HG03575 (cell line): ENCODE data around the gene PPFIA1.

ENCODE experiments used
- ATAC-seq: cut with Tn5 transposase; IDR thresholded peaks from one replicate; pipeline ENCODE4 v1.9.1; 2021; ENCODE audit not compliant: unreplicated experiment, insufficient number of reproducible peaks, low FRiP score; ENCODE audit errors: extremely low read depth

The PPFIA1 gene

DNA sequence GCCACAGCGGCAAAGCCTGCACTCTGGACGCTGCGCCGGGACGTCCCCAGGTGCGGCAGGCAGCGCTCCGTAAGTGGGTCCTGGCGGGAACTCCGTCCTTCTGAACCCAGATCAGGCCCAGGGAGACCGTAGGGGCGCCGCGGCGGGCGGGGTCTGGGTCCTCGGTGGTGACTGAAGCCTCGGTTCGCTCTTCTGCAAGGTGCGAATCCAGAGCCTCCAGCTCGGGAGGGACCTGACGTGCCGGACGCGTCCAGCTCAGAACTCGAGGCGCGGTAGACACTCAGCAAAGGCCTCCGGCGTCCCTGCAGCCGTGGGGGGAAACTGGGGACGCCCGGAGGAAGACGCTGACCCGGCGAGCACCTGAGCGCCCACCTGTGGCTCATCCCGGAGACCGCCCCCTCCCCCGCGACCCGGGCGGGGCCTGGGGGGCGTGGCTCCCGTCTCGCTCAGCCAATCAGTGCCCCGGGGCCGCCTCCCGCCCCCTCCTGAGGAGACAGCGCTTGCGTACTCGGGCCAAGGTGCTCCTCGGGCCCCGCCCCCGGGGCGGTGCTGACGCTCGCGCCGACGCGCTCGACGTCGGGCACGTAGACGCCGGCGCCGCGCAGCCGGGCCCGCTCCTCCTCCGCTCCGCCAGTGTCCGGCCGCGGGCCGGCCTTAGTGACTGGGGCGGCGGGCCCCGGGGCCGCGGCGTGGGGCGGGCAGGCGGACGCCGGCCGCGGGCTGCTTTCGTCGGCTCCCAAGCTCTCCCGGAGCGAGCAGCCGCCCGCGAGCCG, at the start of gene PPFIA1:
Gene PPFIA1 (plus strand): TSS at position 587 of the 773 bp plus-strand sequence. CDS start 1,483 bp downstream, outside the sequence.
- ATAC-seq, result no peak

DNA sequence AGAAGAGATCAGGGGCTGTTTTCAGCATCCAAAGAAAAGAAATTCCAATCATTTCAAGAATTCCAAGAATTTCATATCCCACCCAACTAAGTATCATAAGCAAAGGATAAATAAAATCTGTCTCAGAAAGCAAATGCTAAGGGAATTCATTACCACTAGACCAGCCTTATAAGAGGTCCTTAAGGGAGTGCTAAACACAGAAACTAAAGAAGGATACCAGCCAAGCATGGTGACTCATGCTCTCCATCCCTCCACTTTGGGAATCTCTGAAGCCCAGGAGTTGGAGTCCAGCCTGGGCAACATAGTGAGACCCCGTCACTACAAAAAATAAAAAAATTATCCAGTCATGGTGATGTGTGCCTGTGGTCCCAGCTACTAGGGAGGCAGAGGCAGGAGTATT, 49.6 kb upstream of the PPFIA1 start:
- no peak for ATAC-seq

DNA sequence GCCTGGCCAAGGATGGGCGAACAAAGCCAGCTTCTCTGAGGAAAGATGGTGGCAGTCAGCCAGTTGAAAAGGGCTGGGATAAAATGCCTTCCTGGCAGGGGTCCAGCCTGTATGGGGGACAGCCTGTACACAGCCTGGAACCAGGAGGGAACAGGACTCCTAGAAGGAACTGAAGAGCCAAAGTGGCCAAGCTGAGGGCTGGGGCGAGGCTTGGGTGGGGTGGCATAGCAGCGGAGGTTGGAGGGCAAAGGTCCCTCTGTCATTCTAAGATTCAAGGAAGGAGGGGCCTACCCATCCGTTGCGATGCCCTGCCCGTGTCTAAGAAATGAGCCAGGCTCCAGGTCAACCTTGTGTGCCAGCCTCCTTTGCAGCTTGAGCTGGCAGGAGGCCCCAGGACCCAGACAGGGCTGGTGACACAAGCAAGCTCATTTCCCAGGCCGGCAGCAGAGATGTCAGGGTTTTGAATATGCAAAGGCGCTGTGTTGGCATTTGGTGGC, 44.8 kb upstream of the PPFIA1 start:
- ATAC-seq, result no peak

DNA sequence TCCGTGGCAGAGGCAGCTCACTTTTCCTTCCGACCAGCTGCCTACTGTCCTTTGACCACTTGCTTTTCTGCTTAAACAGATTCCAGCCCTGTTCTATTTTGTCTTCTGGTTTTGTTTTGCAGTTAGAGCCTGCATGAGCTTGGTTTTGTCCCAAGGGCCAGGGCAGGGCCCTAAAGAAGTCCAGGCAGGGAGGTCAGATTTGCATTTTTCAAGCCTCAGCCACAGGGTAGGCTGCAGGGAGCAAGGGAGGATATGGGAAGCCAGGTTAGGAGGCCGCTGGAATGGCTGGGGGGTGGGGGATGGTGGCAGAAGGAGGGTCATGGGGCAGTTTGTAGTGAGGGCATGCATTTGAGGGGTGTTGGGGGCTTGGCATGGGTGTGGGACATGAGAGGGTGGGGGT, 44.3 kb upstream of the PPFIA1 start:
- no peak for ATAC-seq

DNA sequence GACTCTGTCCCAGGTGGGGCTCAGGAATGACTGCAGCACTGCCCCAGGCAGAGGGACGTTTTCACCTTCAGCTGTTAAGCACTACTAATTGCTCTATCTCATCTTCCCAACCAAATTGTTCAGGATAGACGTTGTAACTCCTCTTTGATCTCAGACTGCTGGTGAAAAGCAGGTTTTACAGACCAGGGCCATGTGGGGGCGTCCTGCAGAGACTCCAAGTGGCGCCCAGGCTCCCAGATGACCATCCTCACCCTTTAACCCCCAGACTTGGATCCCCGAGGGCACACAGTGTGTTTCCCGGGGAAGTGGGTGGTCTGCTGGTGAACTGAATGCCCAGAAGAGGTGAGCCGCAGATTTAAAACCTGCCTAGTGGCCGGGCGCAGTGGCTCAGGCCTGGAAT, 43.5 kb upstream of the PPFIA1 start:
- no peak for ATAC-seq

DNA sequence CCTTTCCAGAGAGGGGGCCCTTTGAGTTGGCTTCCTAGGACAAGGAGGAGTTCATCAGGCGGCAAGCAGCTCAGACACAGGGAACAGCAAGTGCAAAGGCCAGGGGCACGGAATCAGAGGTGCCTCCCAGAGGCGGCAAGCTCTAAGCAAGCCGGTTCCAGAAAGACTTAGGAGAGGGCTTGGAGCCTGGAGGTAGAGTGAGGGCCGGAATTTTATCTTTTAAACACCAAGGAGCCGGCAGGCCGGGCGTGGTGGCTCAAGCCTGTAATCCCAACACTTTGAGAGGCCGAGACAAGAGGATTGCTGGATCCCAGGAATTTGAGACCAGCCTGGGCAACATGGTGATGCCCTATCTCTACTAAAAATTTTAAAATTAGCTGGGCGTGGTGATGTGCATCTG, 40.8 kb upstream of the PPFIA1 start:
- no peak for ATAC-seq

DNA sequence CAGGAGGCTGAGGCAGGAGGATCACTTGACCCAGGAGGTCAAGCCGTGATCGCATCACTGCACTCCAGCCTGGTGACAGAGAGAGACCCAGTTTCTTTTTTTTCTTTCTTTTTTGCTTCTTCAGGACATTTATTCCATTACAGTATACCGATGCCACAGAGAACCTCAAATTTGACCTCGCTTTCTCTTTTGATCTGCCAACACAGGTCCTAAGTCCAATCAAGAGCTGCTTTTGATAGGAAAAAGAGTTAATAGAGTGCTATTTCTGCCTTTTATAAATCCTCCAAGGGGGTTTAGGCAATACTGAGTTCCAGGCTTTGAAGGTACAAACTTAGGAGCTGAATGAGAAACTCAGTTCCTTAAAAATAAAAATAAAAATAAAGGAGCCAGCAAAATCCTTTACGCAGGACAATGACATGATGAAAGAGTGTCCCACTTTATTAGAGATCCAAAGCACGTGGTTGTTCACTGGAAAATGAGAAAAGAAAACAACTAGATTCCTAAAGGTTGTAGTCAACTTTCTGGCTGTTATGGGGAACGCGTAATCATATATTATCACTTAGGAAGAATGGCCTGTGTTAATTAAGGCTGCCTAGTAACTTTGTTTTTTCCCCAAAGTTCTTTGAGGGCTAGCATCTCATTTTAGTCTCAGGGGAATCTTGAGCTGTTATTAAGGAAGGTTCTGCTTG, 40.2 kb upstream of the PPFIA1 start:
- no peak for ATAC-seq

DNA sequence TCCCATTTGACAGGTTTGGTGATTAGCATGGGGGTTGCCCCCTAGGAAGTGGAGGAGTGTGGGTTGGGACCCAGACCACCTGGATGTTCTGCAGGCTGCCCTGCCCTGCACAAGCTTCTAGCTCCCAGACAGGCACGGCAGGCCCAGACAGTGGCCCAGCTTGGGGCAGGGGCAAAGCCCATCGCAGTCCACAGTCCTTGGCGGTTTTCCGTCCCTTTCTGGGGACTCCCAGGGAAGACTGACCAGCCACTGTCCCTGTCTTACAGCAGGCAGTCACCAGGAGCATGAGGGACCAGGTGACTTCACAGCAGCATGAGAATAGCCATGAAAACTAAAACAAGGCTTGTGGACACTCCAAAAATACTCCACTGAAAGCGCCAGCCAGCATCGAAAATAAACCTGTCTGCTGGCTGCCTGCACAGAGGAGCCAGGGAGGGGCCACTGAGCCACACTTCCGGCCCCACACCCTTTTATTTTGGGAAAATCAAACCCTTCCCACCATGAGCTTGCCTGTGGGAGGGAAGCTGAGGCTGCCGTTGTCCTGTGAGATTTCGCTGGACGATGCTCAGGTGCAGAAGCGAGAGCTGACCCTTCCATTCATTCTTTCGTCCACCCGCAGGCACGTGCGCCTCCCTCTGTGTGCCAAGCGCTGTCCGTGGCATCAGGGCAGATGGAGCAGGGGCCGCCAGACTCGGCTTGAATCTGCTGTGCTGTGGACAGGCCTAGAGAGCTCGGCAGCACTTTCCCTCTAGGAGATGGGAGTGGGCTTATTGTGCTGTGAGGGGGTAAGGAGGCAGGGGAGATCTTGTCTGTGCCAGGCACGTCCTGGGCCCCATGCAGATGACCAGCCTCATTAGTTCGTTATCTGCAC, 39.4 kb upstream of the PPFIA1 start:
- ATAC-seq, result no peak

DNA sequence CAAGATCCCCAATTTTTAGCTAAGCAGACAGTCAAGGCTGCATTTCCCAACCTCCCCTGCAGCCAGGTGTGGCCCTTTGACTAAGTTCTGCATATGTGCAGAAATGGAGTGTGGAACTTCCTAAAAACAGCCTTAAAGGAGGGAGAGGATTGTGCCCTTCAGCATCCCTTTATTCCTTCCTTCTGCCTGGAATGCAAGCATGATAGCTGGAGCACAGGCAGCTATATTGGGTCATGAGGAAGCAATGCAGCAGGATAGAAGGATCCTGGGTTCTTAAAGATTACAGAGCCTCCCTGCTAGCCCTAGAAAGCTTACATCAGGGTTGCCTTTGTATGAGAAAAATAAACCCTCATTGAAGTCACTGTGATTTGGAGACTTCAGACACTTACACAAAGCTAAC, 37.5 kb upstream of the PPFIA1 start:
- ATAC-seq, result no peak

DNA sequence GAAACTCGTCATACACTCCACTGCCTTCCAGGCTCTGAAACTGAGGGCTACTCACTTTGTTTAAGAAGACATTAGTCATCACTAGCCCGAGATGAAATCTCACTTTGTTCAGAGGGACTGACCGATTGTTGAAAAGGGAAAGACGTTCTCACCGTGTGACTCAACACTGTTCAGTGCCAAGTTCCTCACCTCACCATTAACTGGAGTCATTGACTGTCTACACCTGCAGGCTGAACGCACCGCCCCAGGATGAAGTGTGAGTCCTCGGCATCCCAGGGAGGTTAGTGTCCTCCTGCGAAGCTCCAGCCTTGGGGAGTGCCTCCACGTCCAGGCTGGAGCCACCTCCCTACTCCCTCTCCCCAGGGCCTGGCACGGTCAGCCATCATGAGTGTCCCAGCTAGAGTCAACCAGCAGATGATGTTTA, 37.0 kb upstream of the PPFIA1 start:
- no peak for ATAC-seq

DNA sequence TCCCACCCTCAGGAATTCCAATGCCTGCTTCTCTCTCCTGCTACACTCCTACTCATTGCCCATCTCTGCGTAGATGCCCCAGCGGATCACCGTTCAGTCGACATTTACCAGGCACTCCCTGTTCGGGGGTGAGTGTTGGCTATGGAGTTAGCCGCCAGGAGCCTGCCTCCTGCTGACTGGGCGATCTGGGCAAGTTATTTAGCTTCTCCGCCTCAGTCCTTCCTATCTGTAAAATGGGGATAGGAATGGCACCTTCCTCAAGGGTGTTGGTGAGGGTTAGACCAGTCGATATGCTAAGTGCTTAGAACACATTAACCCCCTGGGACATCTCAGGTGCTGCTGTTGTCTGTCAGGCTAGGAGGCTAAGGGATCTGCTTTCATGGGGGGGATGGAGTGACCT, 36.5 kb upstream of the PPFIA1 start:
- no peak for ATAC-seq

DNA sequence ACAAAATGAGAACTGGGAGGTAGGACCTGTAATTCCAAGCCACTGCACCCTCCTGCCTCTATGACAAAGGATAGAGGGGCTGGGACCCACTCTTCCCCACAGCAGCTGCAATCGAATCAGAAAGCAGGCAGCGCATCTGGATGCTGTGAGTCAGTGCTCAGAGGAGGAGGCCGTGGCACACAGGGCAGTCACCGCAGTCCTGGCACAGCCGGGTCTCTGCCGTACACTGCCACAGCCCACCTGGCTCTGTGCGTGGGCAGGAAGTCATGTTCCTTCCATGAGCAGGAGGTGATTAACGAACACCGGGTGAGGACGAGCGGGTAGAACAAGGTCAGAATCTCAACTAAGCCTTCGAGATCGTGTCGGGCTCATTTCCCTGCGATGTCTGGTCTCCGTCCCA, 30.2 kb upstream of the PPFIA1 start:
- no peak for ATAC-seq

DNA sequence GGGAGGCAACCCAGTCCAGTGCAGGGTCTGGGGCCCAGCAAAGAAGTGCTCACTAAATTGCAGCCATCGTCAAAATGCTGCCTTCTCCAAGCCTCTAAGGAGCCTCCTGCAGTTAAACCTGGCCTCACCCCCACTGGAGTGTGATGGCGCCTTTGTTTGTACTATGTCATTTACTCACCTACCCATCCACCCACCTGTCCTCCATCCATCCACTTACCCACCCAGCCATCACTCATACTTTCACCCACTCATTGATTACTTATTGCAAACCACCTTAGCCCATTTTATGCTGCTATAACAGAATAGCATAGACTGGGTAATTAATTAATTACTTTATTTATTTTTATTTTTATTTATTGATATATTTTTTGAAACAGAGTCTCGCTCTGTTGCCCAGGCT, 28.8 kb upstream of the PPFIA1 start:
- ATAC-seq, result no peak

DNA sequence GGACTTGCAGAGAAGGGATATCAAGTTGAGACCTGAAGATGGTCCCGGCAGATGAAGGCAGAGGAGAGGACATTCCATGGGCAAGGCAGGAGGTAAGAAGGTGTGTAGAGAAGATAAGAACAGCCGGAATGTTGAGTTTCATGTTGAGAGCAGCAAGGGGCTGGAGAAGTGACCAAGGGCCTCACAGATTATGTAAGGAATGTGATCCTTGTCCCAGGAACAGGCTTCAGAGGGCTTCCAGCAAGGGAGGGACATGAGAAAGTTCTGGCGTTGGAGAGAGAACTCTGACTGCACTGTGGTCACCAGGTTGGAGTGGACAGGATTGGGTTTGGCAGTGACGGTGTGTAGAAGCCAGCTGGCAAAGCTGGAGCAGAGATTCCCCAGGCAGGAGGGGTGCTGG, 27.6 kb upstream of the PPFIA1 start:
- ATAC-seq, result no peak

DNA sequence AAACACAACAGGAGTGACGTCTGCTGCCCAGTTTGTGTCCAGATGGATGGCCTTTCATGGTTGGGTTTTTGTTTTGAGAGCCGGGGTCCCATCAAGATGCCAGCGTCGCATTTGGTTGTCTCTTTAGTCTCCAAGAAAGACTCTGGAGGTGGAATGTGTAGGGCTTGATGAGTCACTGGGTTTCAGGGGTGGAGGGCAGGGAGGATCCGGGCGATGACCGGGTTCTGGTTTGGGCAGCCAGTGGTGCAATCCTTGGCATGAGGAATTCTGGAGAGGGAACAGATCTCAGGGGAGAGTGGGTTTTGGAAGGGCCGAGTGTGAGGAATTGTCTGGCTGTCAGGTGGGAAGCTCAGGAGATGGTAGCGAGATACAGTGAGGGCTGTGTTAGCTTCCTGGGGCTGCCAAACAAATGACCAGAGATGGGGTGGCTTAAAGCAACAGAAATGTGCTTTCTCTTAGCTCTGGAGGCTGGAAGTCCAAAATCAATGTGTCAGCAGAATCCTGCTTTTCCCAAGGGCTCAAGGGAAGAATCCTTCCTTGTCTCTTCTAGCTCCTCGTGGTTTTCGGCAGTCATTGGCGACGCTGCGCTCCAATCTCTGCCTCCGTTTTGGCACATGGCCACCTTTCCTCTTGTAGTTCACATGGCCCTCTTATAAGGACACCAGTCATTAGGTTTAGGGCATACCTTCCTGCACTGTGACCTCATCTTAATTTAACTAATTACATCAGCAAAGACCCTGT, 26.4 kb upstream of the PPFIA1 start:
- ATAC-seq, result no peak

DNA sequence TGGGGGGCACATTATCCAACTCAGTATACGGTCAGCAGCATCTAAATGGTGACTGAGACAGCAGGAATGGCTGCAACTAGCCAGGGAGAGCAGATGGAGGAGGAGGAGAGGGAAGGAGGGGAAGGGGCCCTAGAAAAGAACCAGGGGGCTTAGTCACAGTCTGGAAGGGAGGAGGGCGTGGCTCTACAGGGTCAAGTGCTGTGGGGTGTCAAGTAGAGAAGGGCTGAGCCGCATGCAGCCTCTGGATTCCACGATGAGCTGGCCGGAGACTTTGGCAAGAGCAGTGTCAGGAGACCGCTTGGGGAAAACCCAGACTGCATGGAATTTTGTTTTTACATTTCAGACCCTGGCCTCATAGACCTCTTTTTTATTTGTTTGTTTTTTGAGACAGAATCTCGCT, 25.8 kb upstream of the PPFIA1 start:
- ATAC-seq, result no peak

DNA sequence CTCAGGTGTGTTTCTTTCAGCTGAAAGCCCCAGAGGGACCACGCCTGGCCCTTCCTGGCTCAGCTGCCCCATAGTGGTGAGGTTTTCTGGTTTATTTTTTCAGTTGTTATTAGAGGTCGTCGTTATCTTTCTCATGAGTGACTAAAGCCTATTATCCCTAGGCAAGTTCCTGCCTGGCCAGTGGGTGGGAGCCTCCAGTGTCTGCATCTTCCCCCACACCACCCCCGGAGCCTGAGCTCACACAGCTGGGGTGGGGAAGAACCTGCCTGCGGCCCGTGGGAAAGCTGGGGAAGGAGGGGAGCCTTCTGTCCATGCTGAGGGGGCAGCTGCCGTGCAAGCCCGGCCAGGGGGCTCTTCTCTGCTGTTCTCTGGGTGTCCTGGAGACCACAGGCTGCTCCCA, 24.3 kb upstream of the PPFIA1 start:
- no peak for ATAC-seq

DNA sequence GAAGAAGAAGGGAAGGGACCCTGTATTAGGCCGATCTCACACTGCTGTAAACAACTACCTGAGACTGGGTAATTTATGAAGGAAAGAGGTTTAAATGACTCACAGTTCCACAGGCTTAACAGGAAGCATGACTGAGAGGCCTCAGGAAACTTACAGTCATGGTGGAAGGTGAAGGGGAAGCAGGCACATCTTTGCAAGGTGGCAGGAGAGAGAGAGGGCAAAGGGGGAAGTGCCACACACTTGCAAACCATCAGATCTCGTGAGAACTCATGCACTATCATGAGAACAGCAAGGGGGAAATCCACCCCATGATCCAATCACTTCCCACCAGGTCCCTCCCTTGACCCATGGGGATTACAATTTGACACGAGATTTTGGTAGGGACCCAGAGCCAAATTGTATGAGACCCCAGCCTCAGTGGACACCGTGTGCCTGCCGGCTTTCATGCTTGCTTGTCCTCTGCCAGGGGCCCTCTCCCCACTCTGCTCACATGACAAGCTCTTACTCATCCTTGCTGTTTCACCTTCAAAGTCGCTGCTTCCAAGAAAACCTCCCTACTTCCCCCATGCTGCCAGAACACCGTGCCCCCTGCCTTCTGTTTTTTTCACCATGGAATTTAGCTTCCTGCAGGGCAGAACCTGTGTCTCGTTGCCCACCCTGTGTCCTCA, 23.3 kb upstream of the PPFIA1 start:
- no peak for ATAC-seq

DNA sequence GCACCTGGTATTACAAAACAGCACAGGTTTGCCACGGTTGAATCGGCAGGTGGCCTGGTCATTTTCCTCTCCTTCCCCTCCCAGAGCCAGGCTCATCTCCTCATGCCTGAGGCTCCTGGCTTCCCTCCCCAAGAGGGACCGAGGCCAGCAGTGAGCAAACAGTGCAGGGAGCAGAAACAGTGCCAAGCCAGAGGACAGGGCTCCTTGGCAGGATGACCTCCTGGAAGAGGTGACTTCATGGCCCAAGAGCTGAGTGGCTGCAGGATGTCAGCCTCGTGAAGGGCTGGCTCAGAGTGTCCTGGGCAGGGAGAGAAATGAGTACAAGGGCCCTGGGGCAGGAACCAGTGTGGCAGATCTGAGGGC, 22.8 kb upstream of the PPFIA1 start:
- no peak for ATAC-seq
